ENCODE results near the gene KLF16.

GRCh38 chr19:1911995-1912394 lies 48.6 kb upstream of the KLF16 start:
- TF ChIP-seq CSRNP3 (CRISPR knock-in tag; IDR thresholded peaks at IDR 0.05) (no peak), ZFP3 (CRISPR knock-in tag; IDR thresholded peaks at IDR 0.05) (no peak), OSR1 (CRISPR knock-in tag; IDR thresholded peaks at IDR 0.05) (no peak), SNAI2 (CRISPR knock-in tag; IDR thresholded peaks at IDR 0.05) (no peak), BACH2 (CRISPR knock-in tag; IDR thresholded peaks at IDR 0.05; ENCODE audit: borderline replicate concordance) (no peak), RARB (CRISPR knock-in tag; IDR thresholded peaks at IDR 0.05) (no peak), ISL1 (CRISPR knock-in tag; IDR thresholded peaks at IDR 0.05) (no peak), TOX (CRISPR knock-in tag; IDR thresholded peaks at IDR 0.05; ENCODE audit: borderline replicate concordance) (no peak), ZNF70 (CRISPR knock-in tag; IDR thresholded peaks at IDR 0.05) (no peak)
- TF ChIP-seq, protein P1, sequence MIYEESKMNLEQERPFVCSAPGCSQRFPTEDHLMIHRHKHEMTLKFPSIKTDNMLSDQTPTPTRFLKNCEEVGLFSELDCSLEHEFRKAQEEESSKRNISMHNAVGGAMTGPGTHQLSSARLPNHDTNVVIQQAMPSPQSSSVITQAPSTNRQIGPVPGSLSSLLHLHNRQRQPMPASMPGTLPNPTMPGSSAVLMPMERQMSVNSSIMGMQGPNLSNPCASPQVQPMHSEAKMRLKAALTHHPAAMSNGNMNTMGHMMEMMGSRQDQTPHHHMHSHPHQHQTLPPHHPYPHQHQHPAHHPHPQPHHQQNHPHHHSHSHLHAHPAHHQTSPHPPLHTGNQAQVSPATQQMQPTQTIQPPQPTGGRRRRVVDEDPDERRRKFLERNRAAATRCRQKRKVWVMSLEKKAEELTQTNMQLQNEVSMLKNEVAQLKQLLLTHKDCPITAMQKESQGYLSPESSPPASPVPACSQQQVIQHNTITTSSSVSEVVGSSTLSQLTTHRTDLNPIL (CRISPR knock-in tag; IDR thresholded peaks at IDR 0.05; ENCODE audit: low read depth), result no peak
- TF ChIP-seq, protein P2, sequence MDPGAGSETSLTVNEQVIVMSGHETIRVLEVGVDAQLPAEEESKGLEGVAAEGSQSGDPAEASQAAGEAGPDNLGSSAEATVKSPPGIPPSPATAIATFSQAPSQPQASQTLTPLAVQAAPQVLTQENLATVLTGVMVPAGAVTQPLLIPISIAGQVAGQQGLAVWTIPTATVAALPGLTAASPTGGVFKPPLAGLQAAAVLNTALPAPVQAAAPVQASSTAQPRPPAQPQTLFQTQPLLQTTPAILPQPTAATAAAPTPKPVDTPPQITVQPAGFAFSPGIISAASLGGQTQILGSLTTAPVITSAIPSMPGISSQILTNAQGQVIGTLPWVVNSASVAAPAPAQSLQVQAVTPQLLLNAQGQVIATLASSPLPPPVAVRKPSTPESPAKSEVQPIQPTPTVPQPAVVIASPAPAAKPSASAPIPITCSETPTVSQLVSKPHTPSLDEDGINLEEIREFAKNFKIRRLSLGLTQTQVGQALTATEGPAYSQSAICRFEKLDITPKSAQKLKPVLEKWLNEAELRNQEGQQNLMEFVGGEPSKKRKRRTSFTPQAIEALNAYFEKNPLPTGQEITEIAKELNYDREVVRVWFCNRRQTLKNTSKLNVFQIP (CRISPR knock-in tag; IDR thresholded peaks at IDR 0.05; ENCODE audit: borderline replicate concordance, low read depth), result no peak
- TF ChIP-seq, protein P3, sequence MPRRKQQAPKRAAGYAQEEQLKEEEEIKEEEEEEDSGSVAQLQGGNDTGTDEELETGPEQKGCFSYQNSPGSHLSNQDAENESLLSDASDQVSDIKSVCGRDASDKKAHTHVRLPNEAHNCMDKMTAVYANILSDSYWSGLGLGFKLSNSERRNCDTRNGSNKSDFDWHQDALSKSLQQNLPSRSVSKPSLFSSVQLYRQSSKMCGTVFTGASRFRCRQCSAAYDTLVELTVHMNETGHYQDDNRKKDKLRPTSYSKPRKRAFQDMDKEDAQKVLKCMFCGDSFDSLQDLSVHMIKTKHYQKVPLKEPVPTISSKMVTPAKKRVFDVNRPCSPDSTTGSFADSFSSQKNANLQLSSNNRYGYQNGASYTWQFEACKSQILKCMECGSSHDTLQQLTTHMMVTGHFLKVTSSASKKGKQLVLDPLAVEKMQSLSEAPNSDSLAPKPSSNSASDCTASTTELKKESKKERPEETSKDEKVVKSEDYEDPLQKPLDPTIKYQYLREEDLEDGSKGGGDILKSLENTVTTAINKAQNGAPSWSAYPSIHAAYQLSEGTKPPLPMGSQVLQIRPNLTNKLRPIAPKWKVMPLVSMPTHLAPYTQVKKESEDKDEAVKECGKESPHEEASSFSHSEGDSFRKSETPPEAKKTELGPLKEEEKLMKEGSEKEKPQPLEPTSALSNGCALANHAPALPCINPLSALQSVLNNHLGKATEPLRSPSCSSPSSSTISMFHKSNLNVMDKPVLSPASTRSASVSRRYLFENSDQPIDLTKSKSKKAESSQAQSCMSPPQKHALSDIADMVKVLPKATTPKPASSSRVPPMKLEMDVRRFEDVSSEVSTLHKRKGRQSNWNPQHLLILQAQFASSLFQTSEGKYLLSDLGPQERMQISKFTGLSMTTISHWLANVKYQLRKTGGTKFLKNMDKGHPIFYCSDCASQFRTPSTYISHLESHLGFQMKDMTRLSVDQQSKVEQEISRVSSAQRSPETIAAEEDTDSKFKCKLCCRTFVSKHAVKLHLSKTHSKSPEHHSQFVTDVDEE (CRISPR knock-in tag; IDR thresholded peaks at IDR 0.05), result no peak
